HCT116 (cell line): ENCODE results near the gene UVSSA.

ENCODE experiments used
- EGR1 ChIP-seq: IDR thresholded peaks from 2 replicates; pipeline ENCODE4 v1.6.1; 2012; ENCODE audit warnings: low read depth
- EZH2phosphoT487 ChIP-seq: fragments of 200-600 bp; IDR thresholded peaks from 2 replicates; pipeline ENCODE4 v1.6.1; 2018; ENCODE audit warnings: antibody characterized with exemption, borderline replicate concordance
- TF ChIP-seq, protein P1 (sequence below), 3 experiments: fragments of 200-600 bp in 1 of 3; sonication (generic) in 1 of 3; IDR thresholded peaks in 2 of 3; conservative IDR thresholded peaks in 1 of 3; 2 replicates each; pipeline ENCODE4 v1.5.1; 2012 to 2017; ENCODE audit warnings: low read depth in 2 of 3, low read length in 2 of 3, antibody characterized with exemption in 1 of 3, borderline replicate concordance in 1 of 3, control low read depth in 1 of 3, mild to moderate bottlenecking in 1 of 3, mixed read lengths in 1 of 3, mixed run types in 1 of 3, moderate library complexity in 1 of 3; ENCODE audit not compliant: insufficient read depth in 1 of 3
- TF ChIP-seq, protein P2 (sequence below): IDR thresholded peaks from 2 replicates; pipeline ENCODE4 v1.6.1; 2012

DNA sequence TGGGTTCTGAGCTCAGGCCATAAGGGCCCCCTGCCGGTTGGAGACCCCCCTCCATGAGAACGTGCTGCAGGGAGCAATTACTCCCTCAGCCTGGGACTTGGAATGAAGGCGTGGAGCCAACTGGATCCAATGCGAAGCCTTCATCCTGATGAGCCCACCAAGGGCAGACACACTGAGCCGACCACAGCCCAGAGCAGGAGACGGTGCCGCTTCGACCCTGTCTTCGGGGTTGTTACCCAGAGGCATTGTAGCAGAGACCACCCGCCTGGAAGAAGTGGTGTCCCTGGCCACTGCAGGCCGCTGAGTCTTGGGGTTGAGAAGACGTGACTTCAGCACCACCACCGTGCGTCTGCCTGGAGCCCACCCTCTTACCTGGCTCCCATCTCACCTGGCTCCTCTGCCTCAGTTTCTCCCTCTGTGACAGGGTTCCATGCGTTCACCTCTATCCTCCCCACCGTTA lies 66.2 kb downstream of the UVSSA start:
- TF ChIP-seq EGR1 (no peak), EZH2phosphoT487 (no peak)
- TF ChIP-seq, protein P1, sequence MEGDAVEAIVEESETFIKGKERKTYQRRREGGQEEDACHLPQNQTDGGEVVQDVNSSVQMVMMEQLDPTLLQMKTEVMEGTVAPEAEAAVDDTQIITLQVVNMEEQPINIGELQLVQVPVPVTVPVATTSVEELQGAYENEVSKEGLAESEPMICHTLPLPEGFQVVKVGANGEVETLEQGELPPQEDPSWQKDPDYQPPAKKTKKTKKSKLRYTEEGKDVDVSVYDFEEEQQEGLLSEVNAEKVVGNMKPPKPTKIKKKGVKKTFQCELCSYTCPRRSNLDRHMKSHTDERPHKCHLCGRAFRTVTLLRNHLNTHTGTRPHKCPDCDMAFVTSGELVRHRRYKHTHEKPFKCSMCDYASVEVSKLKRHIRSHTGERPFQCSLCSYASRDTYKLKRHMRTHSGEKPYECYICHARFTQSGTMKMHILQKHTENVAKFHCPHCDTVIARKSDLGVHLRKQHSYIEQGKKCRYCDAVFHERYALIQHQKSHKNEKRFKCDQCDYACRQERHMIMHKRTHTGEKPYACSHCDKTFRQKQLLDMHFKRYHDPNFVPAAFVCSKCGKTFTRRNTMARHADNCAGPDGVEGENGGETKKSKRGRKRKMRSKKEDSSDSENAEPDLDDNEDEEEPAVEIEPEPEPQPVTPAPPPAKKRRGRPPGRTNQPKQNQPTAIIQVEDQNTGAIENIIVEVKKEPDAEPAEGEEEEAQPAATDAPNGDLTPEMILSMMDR (IDR thresholded peaks at IDR 0.05 in 2 of 3, conservative IDR thresholded peaks at IDR 0.05 in 1 of 3; ENCODE audit: borderline replicate concordance in 1 of 3, insufficient read depth in 1 of 3, low read depth in 2 of 3, low read length in 2 of 3), result no peak
- TF ChIP-seq, protein P2, sequence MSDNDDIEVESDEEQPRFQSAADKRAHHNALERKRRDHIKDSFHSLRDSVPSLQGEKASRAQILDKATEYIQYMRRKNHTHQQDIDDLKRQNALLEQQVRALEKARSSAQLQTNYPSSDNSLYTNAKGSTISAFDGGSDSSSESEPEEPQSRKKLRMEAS, result no peak
